AG09319 (cell line): ENCODE results near the gene PYY.

Source experiments
- DNase-seq: peaks from one replicate; pipeline ENCODE4 v3.0.0-alpha.2; 2010; ENCODE audit warnings: low read depth; ENCODE audit errors: extremely low read depth
- CTCF ChIP-seq: IDR thresholded peaks from 2 replicates; pipeline ENCODE4 v1.5.1; 2011; ENCODE audit warnings: low read depth, mild to moderate bottlenecking, inconsistent platforms, low read length, moderate library complexity

PYY gene

GRCh38 chr17:43995150-43995471 lies 41.4 kb upstream of the PYY start:
- no peak for DNase-seq
- no peak for TF ChIP-seq CTCF

GRCh38 chr17:43994272-43995149 lies 40.8 kb upstream of the PYY start:
- DNase-seq = peak; percentile 22
- peak; percentile 84 for TF ChIP-seq CTCF

GRCh38 chr17:43992641-43993040 lies 38.9 kb upstream of the PYY start:
- DNase-seq = no peak
- no peak for TF ChIP-seq CTCF

GRCh38 chr17:43988301-43988700 lies 34.6 kb upstream of the PYY start:
- TF ChIP-seq CTCF = no peak
- no peak for DNase-seq

- DNase-seq = no peak
- no peak for TF ChIP-seq CTCF
Measured at GRCh38 chr17:43987131-43988021, 33.6 kb upstream of the PYY start.

- TF ChIP-seq CTCF = no peak
- DNase-seq = no peak
Measured at GRCh38 chr17:43986225-43986981, 32.7 kb upstream of the PYY start.

- no peak for DNase-seq
- no peak for TF ChIP-seq CTCF
Measured at GRCh38 chr17:43984521-43984920, 30.8 kb upstream of the PYY start.
